Muscle of leg (tissue), 11 donors: ENCODE data around the gene DRAM2. TPM values are rescaled to one million over a fixed set of nuclear protein-coding genes. Genes with fewer than 3 reads are reported as not detected.

ENCODE experiments used
- DNase-seq: peaks from one replicate; pipeline ENCODE4 v3.0.0; 2013
- H3K27ac ChIP-seq: one replicate; pipeline ENCODE4 v1.5.1; 2013; ENCODE audit warnings: mild to moderate bottlenecking, low read length, control low read depth
- H3K27me3 ChIP-seq: one replicate; pipeline ENCODE4 v1.6.1; 2013; ENCODE audit warnings: low read length; ENCODE audit not compliant: control insufficient read depth, insufficient read depth
- H3K36me3 ChIP-seq: one replicate; pipeline ENCODE4 v1.6.1; 2013; ENCODE audit warnings: low read length; ENCODE audit not compliant: control insufficient read depth, insufficient read depth
- H3K4me1 ChIP-seq: one replicate; pipeline ENCODE4 v1.6.1; 2013; ENCODE audit warnings: low read length; ENCODE audit not compliant: control insufficient read depth, insufficient read depth
- H3K4me3 ChIP-seq: one replicate; pipeline ENCODE4 v1.5.1; 2013; ENCODE audit warnings: low read length, control low read depth
- H3K9me3 ChIP-seq: replicated peaks from 2 replicates; pipeline ENCODE4 v1.6.1; 2013; ENCODE audit warnings: low read depth, low read length; ENCODE audit not compliant: control insufficient read depth
- WGBS: methylation state at CpG from one replicate; pipeline ENCODE4 v1.1.5; 2013; ENCODE audit warnings: missing lambda C conversion rate; ENCODE audit not compliant: insufficient coverage; 5-methylcytosine and 5-hydroxymethylcytosine counted together
- polyA plus RNA-seq, 8 donors: library from polyadenylated mRNA; unstranded; fragments of 120-200 nt; gene quantifications; one replicate each; pipeline versions ENCODE4 v1.2.1 to v1.2.3, GENCODE V29; 2013; ENCODE audit warnings: inconsistent platforms in 1 of 8, low replicate concordance in 1 of 8; ENCODE audit not compliant: insufficient read length in 8 of 8, insufficient read depth in 1 of 8
- total RNA-seq: library from RNA; stranded (reverse); fragments of 120-200 nt; gene quantifications from one replicate; pipeline ENCODE4 v1.2.4, GENCODE V29; 2013

The DRAM2 gene
- total and polyA plus RNA-seq, 9 donors: 31.4 to 45.0 (median 38.8) TPM

DNA sequence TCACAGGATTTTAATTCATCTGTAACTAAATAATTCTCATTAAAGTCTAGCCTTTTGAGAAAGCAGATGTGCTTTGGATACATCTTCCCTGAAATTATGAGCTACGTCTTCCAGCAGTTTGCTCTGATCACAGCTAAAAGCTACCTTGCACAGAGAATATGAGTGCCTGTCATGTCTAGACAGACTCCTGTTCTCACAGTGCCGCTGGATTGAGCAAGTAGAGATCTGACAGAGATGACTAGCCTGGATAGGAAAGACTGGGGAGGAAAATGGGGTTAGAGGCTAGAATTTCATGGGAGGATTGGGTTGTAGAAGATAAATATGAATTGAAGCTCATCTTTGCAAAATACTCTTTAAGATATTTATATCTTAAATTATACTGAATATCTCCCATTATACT, 24.3 kb upstream of the DRAM2 start:
- no peaks in the 10 kb centered on the region for H3K27me3 ChIP-seq
- no peaks in the 10 kb centered on the region for H3K9me3 ChIP-seq
- no peaks in the 10 kb centered on the region for H3K4me1 ChIP-seq
- H3K4me3 ChIP-seq: no peak overlapping the region
- whole genome bisulfite sequencing: 83% methylated on average over 2 of the region's 2 CpGs
- no peak for DNase-seq
- no peak overlapping the region for H3K27ac ChIP-seq
- H3K36me3 ChIP-seq: peaks cover 14% of the 10 kb centered on the region

DNA sequence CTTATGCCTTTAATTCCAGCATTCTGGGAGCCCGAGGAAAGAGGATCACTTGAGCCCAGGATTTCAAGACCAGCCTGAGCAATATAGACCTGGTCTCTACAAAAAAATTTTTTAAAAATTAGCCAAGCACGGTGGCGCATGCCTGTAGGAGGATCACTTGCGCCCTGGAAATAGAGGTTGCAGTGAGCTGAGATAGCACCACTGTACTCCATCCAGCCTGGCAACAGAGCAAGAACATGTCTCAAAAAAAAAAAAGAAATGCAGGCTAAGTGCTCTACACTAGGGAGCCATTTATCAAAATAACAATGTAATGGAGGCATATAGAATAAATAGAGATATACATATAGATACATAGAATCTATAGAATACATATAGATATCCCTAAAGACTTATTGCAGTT, 23.5 kb upstream of the DRAM2 start:
- no peak for DNase-seq
- Histone ChIP-seq H3K9me3 (no peaks in the 10 kb centered on the region), H3K27ac (no peak overlapping the region), H3K4me1 (no peaks in the 10 kb centered on the region), H3K4me3 (no peak overlapping the region), H3K27me3 (no peaks in the 10 kb centered on the region), H3K36me3 (peaks cover 16% of the 10 kb centered on the region)
- 88% methylated on average over 1 of the region's 4 CpGs for WGBS

DNA sequence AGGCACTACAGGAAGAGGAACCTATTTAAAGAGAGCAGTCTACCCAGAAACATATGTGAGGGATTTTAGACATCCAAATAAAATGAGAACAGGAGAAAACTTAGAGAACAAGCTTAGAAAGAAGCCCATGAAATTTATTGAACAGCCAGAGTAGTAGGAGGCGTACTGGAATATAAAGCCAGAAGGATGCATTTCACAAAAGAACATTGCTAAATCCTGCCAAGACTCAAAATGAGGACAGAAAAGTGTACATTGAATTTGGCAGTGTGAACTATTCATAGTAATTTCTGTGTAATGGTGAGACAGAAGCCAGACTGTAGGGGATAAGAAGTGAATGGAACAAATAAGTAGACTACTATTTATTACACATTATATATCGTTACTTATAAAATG, 22.6 kb upstream of the DRAM2 start:
- no peak for DNase-seq
- H3K9me3 ChIP-seq: no peaks in the 10 kb centered on the region
- no peak overlapping the region for H3K4me3 ChIP-seq
- H3K4me1 ChIP-seq: no peaks in the 10 kb centered on the region
- H3K27me3 ChIP-seq: no peaks in the 10 kb centered on the region
- WGBS: no CpG with 5 or more reads among the region's 2 CpGs
- H3K36me3 ChIP-seq: peaks cover 16% of the 10 kb centered on the region
- H3K27ac ChIP-seq: no peak overlapping the region

DNA sequence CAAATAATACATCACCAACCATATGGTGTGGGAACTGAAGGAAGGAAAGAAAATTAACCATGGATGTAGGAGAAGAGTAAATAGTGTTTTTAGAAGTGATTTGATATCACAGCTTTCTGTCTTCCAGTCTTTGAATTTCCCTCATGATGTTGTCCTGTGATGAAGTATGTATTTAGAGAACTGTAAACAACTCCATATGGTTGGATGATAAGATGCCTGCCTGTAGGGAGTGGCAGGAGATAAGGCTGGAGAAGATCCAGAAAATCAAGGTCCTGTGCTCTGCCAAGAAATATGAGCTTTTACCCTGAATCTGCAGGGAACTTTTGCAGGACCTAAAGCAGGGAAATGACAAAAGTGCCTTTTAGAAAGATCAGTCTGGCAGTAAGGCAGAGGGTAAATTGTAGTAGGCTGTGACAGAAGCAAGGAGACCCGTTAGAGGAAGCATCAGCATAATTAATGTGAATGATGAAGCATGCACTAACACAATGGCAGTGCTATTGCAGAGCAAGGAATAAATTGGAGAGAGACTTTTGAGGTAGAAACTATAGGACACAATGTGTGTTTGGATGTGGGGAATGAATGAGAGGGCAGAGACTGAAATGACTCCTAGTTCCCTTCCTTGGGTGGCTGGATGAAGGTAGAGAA, 22.1 kb upstream of the DRAM2 start:
- WGBS: 67% methylated on average over 1 of the region's 1 CpG
- Histone ChIP-seq H3K36me3 (peaks cover 16% of the 10 kb centered on the region), H3K9me3 (no peaks in the 10 kb centered on the region), H3K4me1 (no peaks in the 10 kb centered on the region), H3K27me3 (no peaks in the 10 kb centered on the region), H3K27ac (no peak overlapping the region), H3K4me3 (no peak overlapping the region)
- DNase-seq: no peak

DNA sequence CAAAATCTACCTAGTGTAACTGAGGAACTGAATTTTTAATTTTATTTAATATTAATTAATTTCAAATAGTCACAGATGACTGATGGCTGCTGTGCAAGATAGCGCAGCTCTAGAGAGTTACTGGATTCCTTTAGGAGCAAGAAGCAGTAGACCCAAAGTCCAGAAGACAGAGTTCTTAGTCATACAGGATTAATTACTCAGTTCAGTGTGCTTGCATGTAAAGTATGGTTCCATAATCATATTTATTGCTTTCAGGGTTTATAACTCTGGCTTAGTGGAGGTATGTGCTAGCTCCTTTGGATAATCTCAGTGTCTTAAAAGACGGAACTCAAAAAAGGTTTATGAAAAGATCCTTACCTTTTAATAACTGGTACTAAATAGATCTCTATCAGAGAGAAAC, 17.5 kb upstream of the DRAM2 start:
- Histone ChIP-seq H3K36me3 (peaks cover 25% of the 10 kb centered on the region), H3K4me3 (no peak overlapping the region)
- WGBS: no CpG with 5 or more reads among the region's 2 CpGs

DNA sequence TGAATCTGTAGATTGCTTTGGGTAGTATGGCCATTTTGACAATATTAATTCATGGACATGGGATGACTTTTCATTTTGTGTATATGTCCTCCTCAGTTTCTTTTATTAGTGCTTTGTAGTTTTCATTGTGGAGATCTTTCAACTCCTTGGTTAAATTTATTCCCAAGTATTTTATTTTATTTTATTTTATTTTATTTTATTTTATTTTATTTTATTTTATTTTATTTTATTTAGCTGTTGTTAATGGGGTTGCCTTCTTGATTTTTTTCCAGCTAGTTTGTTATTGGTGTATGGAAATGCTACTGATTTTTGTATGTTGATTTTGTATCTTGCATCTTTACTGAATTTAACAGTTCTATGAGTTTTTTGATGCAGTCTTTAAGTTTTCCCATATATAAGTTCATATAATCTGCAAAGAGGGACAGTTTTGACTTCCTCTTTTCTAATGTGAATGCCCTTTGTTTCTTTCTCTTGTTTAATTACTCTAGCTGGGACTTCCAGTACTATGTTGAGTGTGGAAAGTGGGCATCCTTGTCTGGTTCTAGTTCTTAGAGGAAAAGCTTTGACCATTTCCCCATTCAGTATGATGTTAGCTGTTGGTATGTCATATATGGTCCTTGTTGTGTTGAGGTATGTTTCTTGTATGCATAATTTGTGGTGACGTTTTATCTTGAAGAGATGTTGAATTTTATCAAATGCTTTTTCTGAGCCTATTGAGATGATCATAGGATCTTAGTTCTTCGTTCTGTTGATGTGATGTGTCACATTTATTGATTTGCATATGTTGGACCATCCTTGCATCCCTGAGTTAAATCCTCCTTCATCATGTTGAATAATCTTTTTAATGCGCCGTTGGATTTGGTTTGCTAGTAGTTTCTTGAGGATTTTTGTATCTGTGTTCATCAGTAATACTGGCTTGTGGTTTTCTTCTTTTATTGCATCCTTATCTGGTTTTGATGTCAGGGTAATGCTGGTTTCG, 14.4 kb upstream of the DRAM2 start:
- no CpG with 5 or more reads among the region's 5 CpGs for WGBS

More for the DNA sequence above, 17.5 kb upstream of the DRAM2 start:
- no peaks in the 10 kb centered on the region for H3K4me1 ChIP-seq
- H3K27me3 ChIP-seq: no peaks in the 10 kb centered on the region
- no peak overlapping the region for H3K27ac ChIP-seq
- DNase-seq: no peak
- H3K9me3 ChIP-seq: no peaks in the 10 kb centered on the region

DNA sequence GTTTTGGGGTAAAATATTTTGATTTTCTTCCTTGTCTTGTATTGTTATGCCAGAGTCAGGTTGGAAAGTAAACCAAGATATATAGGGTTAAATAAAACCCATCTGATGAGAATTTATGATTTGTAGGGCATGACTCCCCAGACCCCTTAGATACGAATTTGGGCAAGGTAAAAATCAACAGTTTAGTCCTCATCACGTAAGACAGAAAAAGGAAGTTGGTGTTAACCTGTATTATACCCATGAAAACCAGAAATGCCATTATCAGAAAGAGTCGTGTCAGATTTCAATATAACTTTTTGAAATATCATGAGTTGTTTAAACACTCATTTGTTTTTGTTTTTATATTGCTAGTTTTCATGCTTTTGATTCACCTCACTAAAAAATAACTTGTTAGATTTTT, 11.9 kb upstream of the DRAM2 start:
- H3K9me3 ChIP-seq: no peaks in the 10 kb centered on the region
- no peak for DNase-seq
- H3K27me3 ChIP-seq: no peaks in the 10 kb centered on the region
- no peaks in the 10 kb centered on the region for H3K4me1 ChIP-seq
- no CpG with 5 or more reads among the region's 3 CpGs for WGBS
- peaks cover 27% of the 10 kb centered on the region for H3K36me3 ChIP-seq
- H3K27ac ChIP-seq: no peak overlapping the region
- H3K4me3 ChIP-seq: no peak overlapping the region

More for the DNA sequence above, 14.4 kb upstream of the DRAM2 start:
- Histone ChIP-seq H3K4me3 (no peak overlapping the region), H3K9me3 (no peaks in the 10 kb centered on the region), H3K36me3 (peaks cover 25% of the 10 kb centered on the region), H3K27ac (no peak overlapping the region), H3K4me1 (no peaks in the 10 kb centered on the region), H3K27me3 (no peaks in the 10 kb centered on the region)
- no peak for DNase-seq

DNA sequence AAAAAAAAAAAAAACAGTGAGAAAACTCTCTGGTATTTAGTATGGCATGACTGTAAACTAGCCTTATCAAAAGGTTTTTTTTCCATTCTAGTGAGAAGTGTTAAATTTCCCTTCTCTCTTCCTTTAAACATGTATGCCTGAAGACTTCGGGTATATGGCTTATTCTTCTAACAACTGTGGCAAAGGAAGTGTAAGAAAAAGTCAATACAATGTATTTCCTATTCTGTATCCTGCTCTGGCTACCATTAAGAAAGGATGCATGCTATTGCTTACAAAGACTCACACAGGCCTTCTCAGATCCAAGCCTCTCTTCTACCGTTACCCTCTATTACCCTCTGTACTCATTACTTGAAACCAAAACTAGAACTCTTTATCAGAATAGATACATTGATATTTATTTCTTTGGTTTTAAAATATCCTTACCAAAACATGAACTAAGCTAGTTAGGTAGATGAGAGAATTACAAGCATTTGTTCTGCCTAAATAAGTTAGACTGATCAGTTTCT, 8.5 kb upstream of the DRAM2 start:
- Histone ChIP-seq H3K4me1 (no peaks in the 10 kb centered on the region), H3K27ac (no peak overlapping the region), H3K36me3 (peaks cover 23% of the 10 kb centered on the region)

DNA sequence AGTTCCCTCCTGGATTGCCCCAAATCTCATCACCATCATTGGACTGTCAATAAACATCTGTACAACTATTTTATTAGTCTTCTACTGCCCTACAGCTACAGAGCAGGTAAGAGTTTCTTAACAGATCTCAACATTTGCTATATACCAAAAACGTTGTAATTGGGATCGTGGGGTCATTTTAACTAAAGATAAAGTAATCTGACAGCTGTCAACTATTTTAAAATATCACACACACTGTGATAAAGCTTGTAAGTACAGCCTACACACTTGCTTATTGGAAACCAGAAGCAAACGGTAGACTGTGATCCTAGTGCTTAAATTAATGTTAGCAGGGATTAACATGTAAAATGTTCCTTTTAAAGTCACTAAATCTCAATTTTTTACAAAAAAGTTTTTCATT, 8.1 kb upstream of the DRAM2 start:
- H3K27me3 ChIP-seq: no peaks in the 10 kb centered on the region
- DNase-seq: no peak
- H3K36me3 ChIP-seq: peaks cover 18% of the 10 kb centered on the region
- H3K4me1 ChIP-seq: no peaks in the 10 kb centered on the region
- no peaks in the 10 kb centered on the region for H3K9me3 ChIP-seq
- no peak overlapping the region for H3K4me3 ChIP-seq
- no CpG with 5 or more reads among the region's 3 CpGs for WGBS
- H3K27ac ChIP-seq: peak overlapping the region; percentile 25

More for the DNA sequence above, 8.5 kb upstream of the DRAM2 start:
- no CpG with 5 or more reads among the region's 2 CpGs for whole genome bisulfite sequencing
- Histone ChIP-seq H3K4me3 (no peak overlapping the region), H3K27me3 (no peaks in the 10 kb centered on the region), H3K9me3 (no peaks in the 10 kb centered on the region)
- DNase-seq: no peak

DNA sequence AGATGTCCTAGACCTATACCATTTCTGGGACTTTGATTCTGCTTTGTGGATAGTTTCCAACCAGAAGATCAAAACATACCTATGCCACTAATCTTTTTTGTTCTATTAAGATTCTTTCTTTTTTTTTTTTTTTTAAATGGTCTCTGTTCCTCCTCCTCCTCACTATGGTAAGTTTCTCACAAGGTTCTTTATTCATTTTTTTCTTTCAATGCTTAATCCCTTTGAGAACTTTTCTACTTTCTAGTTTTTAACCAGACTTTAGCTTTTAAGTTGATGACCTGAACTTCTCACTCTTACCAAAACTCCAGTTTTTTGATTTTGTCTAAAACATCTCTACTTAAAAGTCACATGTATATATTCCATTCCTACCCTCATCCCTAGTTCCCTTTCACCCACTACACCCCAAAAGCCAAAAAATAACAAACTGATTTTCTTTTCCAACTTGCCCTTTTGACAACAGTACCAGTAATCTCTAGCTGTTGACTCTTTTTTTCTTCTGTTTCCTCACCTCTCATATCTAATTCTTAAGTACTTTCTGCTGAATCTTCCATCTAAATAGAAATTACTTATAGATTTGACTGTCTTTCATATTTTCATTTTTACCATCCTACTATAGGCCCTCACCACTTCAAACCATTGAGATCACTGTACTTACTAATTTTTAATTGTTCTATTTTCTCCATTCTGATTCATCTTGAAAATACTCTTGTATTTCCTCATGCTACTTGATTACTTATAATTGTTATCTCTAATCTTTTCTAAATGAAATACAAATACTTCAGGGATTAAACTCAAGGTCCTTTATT, 6.3 kb upstream of the DRAM2 start:
- no peak overlapping the region for H3K27ac ChIP-seq
- no peaks in the 10 kb centered on the region for H3K27me3 ChIP-seq
- H3K4me3 ChIP-seq: no peak overlapping the region
- no peaks in the 10 kb centered on the region for H3K9me3 ChIP-seq
- H3K36me3 ChIP-seq: peaks cover 14% of the 10 kb centered on the region
- no peak for DNase-seq
- H3K4me1 ChIP-seq: no peaks in the 10 kb centered on the region
